Ammon's horn (tissue), 1 donor: ENCODE measurements around the gene CCDC39.
A peak's percentile ranks its signal among the peaks of the same experiment; 100 is the strongest.

ENCODE experiments used
- DNase-seq: peaks from one replicate; pipeline ENCODE4 v3.0.0-alpha.2; 2016; ENCODE audit warnings: low spot score

Gene CCDC39

GRCh38 chr3:180679178-180680096 lies at the start of gene CCDC39:
Gene CCDC39, minus strand, starts transcription at chr3:180679489. Its CDS starts 109 bp downstream, at chr3:180679380.
- peak; percentile 77 for DNase-seq

- DNase-seq: no peak
Observed at GRCh38 chr3:180720012-180720411, 40.7 kb upstream of the CCDC39 start.

- DNase-seq: no peak
Observed at GRCh38 chr3:180707896-180708295, 28.6 kb upstream of the CCDC39 start.

- DNase-seq: no peak
Observed at GRCh38 chr3:180705619-180706018, 26.3 kb upstream of the CCDC39 start.

GRCh38 chr3:180704532-180704931 lies 25.2 kb upstream of the CCDC39 start:
- no peak for DNase-seq

GRCh38 chr3:180700941-180701340 lies 21.7 kb upstream of the CCDC39 start:
- no peak for DNase-seq

- DNase-seq: no peak
Observed at GRCh38 chr3:180698760-180699270, 19.5 kb upstream of the CCDC39 start.

GRCh38 chr3:180694321-180694720 lies 15.0 kb upstream of the CCDC39 start:
- no peak for DNase-seq

- no peak for DNase-seq
Observed at GRCh38 chr3:180693656-180694055, 14.4 kb upstream of the CCDC39 start.

GRCh38 chr3:180690061-180690460 lies 10.8 kb upstream of the CCDC39 start:
- DNase-seq: no peak

- DNase-seq: no peak
Observed at GRCh38 chr3:180684807-180685206, 5.5 kb upstream of the CCDC39 start.

- no peak for DNase-seq
Observed at GRCh38 chr3:180683816-180684215, 4.5 kb upstream of the CCDC39 start.

GRCh38 chr3:180680097-180680430 lies 775 bp upstream of the CCDC39 start:
- peak; percentile 51 for DNase-seq

- no peak for DNase-seq
Observed at GRCh38 chr3:180678231-180678630, 1.1 kb downstream of the CCDC39 start.

GRCh38 chr3:180661444-180661843 lies 17.8 kb downstream of the CCDC39 start:
- no peak for DNase-seq

GRCh38 chr3:180657094-180657493 lies 22.2 kb downstream of the CCDC39 start:
- no peak for DNase-seq

GRCh38 chr3:180656406-180656805 lies 22.9 kb downstream of the CCDC39 start:
- no peak for DNase-seq

- DNase-seq: no peak
Observed at GRCh38 chr3:180646187-180646790, 33.0 kb downstream of the CCDC39 start.

GRCh38 chr3:180640987-180641386 lies 38.3 kb downstream of the CCDC39 start:
- DNase-seq: no peak

GRCh38 chr3:180633722-180634121 lies 45.6 kb downstream of the CCDC39 start:
- no peak for DNase-seq

GRCh38 chr3:180631317-180631716 lies 48.0 kb downstream of the CCDC39 start:
- DNase-seq: no peak

- no peak for DNase-seq
Observed at GRCh38 chr3:180630371-180630770, 48.9 kb downstream of the CCDC39 start.

GRCh38 chr3:180626844-180627243 lies 52.4 kb downstream of the CCDC39 start:
- DNase-seq: no peak
